K562 (cell line): Measurements from ENCODE around the gene IL12RB2. TPM values are rescaled to one million over a fixed set of nuclear protein-coding genes. Genes with fewer than 3 reads are reported as not detected.
A peak's percentile ranks its signal among the peaks of the same experiment; 100 is the strongest.

Source experiments
- ELF1 ChIP-seq: fragments of 200-800 bp; sonication (Bioruptor generic); IDR thresholded peaks from 2 replicates; pipeline ENCODE4 v1.6.1; 2016; ENCODE audit warnings: missing genetic modification characterization, missing compliant biosample characterization
- HNRNPL ChIP-seq: fragments of 200-400 bp; formaldehyde crosslinking; IDR thresholded peaks from 2 replicates; pipeline ENCODE4 v1.6.1; 2017; ENCODE audit warnings: low read depth, mild to moderate bottlenecking, low read length
- MYNN ChIP-seq, 2 experiments: sonication (generic); formaldehyde crosslinking in 1 of 2; IDR thresholded peaks; 2 replicates each; pipeline versions ENCODE4 v1.5.0 to v1.6.1; 2016 to 2020; ENCODE audit warnings: antibody characterized with exemption in 1 of 2, missing genetic modification reagents in 1 of 2
- NR2C1 ChIP-seq, 2 experiments: fragments of 450-650 bp; IDR thresholded peaks; 2 replicates each; pipeline ENCODE4 v1.6.1; 2017; ENCODE audit warnings: mild to moderate bottlenecking in 2 of 2, antibody characterized with exemption in 1 of 2, inconsistent platforms in 1 of 2, missing compliant biosample characterization in 1 of 2, missing genetic modification characterization in 1 of 2
- NR3C1 ChIP-seq: sonication (generic); formaldehyde crosslinking; IDR thresholded peaks from 2 replicates; pipeline ENCODE4 v1.8.1; 2022; ENCODE audit warnings: missing genetic modification reagents
- PML ChIP-seq: IDR thresholded peaks from 2 replicates; pipeline ENCODE4 v1.6.1; 2012; ENCODE audit warnings: low read length, inconsistent platforms
- PREB ChIP-seq: sonication (generic); formaldehyde crosslinking; IDR thresholded peaks from 2 replicates; pipeline ENCODE4 v1.8.1; 2023; ENCODE audit warnings: mild to moderate bottlenecking, missing genetic modification reagents
- TRIM24 ChIP-seq, 2 experiments: fragments of 450-650 bp; IDR thresholded peaks; 2 replicates each; pipeline ENCODE4 v1.6.1; 2016
- TRIM25 ChIP-seq: fragments of 450-650 bp; IDR thresholded peaks from 2 replicates; pipeline ENCODE4 v1.7.0; 2016; ENCODE audit warnings: borderline replicate concordance
- ZFP36 ChIP-seq: fragments of 150-350 bp; IDR thresholded peaks from 2 replicates; pipeline ENCODE4 v1.6.1; 2018; ENCODE audit warnings: low read length, low read depth; ENCODE audit not compliant: partially characterized antibody
- ZFX ChIP-seq: sonication (generic); formaldehyde crosslinking; IDR thresholded peaks from 2 replicates; pipeline ENCODE4 v1.8.0; 2022; ENCODE audit warnings: mild to moderate bottlenecking, missing genetic modification reagents, moderate library complexity
- ZKSCAN3 ChIP-seq: fragments of 250-450 bp; sonication (Bioruptor Pico); IDR thresholded peaks from 2 replicates; pipeline ENCODE4 v1.4.0; 2020
- ZNF699 ChIP-seq: fragments of 250-450 bp; sonication (Bioruptor Pico); IDR thresholded peaks from 2 replicates; pipeline ENCODE4 v1.8.0; 2021; ENCODE audit warnings: mild to moderate bottlenecking, moderate library complexity; ENCODE audit not compliant: insufficient replicate concordance
- polyA plus RNA-seq, 8 experiments: library from polyadenylated mRNA; depleted of rRNA in 4 of 8; stranded (reverse) in 5 of 8; unstranded in 3 of 8; fragments of >200 nt; fragmentation: Nextera tagmentation in 2 of 8; fragmentation: Illumina TruSeq in 1 of 8; extraction: Ambion mirVana in 2 of 8; extraction: Trizol in 1 of 8; gene quantifications; 2 replicates each; pipeline versions ENCODE4 v1.2.1 to v1.2.3, GENCODE V29; 2011 to 2014; ENCODE audit warnings: inconsistent platforms in 1 of 8, missing spikeins in 1 of 8
- total RNA-seq, 7 experiments: library from RNA; depleted of rRNA in 6 of 7; stranded (reverse); fragments of >200 nt in 6 of 7; fragmentation: Illumina TruSeq in 2 of 7; extraction: Trizol in 2 of 7; gene quantifications; 2 replicates each; pipeline versions ENCODE4 v1.2.1 to v1.2.3, GENCODE V29; 2011 to 2021; ENCODE audit warnings: low replicate concordance in 1 of 7
- TF ChIP-seq, protein P1 (sequence below): fragments of 450-650 bp; IDR thresholded peaks from 2 replicates; pipeline ENCODE4 v1.6.1; 2018; ENCODE audit warnings: mild to moderate bottlenecking, low read depth; ENCODE audit not compliant: partially characterized antibody
- TF ChIP-seq, protein P2 (sequence below), 2 experiments: fragments of 200-800 bp in 1 of 2; sonication (Bioruptor generic) in 1 of 2; sonication (generic) in 1 of 2; formaldehyde crosslinking in 1 of 2; IDR thresholded peaks in 1 of 2; conservative IDR thresholded peaks in 1 of 2; 2 replicates each; pipeline versions ENCODE4 v1.5.0 to v1.6.1; 2016 to 2020; ENCODE audit warnings: missing compliant biosample characterization in 1 of 2, missing genetic modification characterization in 1 of 2, missing genetic modification reagents in 1 of 2
- TF ChIP-seq, protein P3 (sequence below): sonication (generic); formaldehyde crosslinking; IDR thresholded peaks from 2 replicates; pipeline ENCODE4 v1.8.1; 2023; ENCODE audit warnings: missing genetic modification reagents, mild to moderate bottlenecking, borderline replicate concordance

IL12RB2 gene
- total and polyA plus RNA-seq, 9 of the 15 experiments (the other 6 are each of a cell fraction or from before 2014, with no cell fraction given): 0.39 to 3.3 (median 1.9) TPM

DNA sequence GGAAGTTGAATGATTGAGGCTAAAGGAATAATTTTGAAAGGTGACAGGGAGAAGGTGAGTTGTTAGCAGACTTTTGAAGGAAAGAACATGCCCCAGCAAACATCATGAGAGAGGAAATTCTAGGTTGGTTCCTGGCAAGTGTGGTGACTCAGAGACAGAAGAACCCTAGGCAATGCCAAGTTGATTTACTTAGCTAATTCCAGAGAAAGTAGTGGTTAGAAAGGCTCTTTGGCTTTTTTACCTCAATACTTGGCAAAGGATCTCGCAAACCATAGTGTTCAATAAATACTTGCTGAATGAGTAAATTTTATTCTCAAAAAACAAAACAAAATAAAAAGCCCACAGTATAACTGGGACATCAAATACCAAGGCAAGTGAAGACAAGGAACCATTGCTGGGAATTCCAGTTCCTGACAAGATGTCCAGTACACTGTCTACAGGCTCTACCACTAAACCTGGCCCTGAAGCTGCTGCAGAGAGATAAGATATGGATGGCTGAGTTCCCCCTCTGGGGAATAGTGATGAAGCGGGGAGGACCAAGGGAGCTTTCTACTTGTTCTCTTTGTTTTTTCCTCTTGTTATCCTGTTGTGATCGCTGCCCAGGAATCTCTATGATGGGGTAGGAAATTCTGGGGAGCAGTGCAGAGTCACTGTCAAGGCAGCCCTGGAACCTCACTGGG is 48.2 kb downstream of the IL12RB2 start (continued):
- TF ChIP-seq TRIM25: no peak
- no peak for TF ChIP-seq ZKSCAN3
- TF ChIP-seq, protein P1, sequence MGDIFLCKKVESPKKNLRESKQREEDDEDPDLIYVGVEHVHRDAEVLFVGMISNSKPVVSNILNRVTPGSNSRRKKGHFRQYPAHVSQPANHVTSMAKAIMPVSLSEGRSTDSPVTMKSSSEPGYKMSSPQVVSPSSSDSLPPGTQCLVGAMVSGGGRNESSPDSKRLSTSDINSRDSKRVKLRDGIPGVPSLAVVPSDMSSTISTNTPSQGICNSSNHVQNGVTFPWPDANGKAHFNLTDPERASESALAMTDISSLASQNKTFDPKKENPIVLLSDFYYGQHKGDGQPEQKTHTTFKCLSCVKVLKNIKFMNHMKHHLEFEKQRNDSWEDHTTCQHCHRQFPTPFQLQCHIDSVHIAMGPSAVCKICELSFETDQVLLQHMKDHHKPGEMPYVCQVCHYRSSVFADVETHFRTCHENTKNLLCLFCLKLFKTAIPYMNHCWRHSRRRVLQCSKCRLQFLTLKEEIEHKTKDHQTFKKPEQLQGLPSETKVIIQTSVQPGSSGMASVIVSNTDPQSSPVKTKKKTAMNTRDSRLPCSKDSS: no peak
- TF ChIP-seq, protein P2, sequence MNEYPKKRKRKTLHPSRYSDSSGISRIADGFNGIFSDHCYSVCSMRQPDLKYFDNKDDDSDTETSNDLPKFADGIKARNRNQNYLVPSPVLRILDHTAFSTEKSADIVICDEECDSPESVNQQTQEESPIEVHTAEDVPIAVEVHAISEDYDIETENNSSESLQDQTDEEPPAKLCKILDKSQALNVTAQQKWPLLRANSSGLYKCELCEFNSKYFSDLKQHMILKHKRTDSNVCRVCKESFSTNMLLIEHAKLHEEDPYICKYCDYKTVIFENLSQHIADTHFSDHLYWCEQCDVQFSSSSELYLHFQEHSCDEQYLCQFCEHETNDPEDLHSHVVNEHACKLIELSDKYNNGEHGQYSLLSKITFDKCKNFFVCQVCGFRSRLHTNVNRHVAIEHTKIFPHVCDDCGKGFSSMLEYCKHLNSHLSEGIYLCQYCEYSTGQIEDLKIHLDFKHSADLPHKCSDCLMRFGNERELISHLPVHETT (CRISPR knock-in tag; conservative IDR thresholded peaks at IDR 0.05 in 1 of 2, IDR thresholded peaks at IDR 0.05 in 1 of 2): no peak
- no peak for TF ChIP-seq ZFX (CRISPR knock-in tag)
- TF ChIP-seq PML: peak; percentile 70
- TF ChIP-seq, protein P3, sequence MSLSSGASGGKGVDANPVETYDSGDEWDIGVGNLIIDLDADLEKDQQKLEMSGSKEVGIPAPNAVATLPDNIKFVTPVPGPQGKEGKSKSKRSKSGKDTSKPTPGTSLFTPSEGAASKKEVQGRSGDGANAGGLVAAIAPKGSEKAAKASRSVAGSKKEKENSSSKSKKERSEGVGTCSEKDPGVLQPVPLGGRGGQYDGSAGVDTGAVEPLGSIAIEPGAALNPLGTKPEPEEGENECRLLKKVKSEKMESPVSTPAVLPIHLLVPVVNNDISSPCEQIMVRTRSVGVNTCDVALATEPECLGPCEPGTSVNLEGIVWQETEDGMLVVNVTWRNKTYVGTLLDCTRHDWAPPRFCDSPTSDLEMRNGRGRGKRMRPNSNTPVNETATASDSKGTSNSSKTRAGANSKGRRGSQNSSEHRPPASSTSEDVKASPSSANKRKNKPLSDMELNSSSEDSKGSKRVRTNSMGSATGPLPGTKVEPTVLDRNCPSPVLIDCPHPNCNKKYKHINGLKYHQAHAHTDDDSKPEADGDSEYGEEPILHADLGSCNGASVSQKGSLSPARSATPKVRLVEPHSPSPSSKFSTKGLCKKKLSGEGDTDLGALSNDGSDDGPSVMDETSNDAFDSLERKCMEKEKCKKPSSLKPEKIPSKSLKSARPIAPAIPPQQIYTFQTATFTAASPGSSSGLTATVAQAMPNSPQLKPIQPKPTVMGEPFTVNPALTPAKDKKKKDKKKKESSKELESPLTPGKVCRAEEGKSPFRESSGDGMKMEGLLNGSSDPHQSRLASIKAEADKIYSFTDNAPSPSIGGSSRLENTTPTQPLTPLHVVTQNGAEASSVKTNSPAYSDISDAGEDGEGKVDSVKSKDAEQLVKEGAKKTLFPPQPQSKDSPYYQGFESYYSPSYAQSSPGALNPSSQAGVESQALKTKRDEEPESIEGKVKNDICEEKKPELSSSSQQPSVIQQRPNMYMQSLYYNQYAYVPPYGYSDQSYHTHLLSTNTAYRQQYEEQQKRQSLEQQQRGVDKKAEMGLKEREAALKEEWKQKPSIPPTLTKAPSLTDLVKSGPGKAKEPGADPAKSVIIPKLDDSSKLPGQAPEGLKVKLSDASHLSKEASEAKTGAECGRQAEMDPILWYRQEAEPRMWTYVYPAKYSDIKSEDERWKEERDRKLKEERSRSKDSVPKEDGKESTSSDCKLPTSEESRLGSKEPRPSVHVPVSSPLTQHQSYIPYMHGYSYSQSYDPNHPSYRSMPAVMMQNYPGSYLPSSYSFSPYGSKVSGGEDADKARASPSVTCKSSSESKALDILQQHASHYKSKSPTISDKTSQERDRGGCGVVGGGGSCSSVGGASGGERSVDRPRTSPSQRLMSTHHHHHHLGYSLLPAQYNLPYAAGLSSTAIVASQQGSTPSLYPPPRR (CRISPR knock-in tag): no peak; the same call in 1 of the 2 replicates
- no peak for TF ChIP-seq PREB
- TF ChIP-seq ELF1 (tag): no peak
- no peak for TF ChIP-seq ZNF699 (CRISPR knock-in tag)
- TF ChIP-seq HNRNPL: no peak
- TF ChIP-seq MYNN (IDR thresholded peaks at IDR 0.05): no peak
- TF ChIP-seq MYNN (CRISPR knock-in tag; IDR thresholded peaks at IDR 0.05): no peak
- no peak for TF ChIP-seq NR3C1 (CRISPR knock-in tag)
- peak in 1 of 2 experiments; percentile 63; a peak in 1 of 4 replicates for TF ChIP-seq TRIM24 (IDR thresholded peaks at IDR 0.05)
- TF ChIP-seq NR2C1 (IDR thresholded peaks at IDR 0.05): no peak
- no peak for TF ChIP-seq NR2C1 (tag; IDR thresholded peaks at IDR 0.05)
- TF ChIP-seq ZFP36: no peak
